SJSA1 (cell line): ENCODE results near the gene COL15A1. TPM values are rescaled to one million over a fixed set of nuclear protein-coding genes. Genes with fewer than 3 reads are reported as not detected.

Source experiments
- DNase-seq, 2 experiments: peaks; one replicate each; pipeline ENCODE4 v3.0.0-alpha.2; 2015 to 2020; ENCODE audit warnings: low spot score in 2 of 2, low read depth in 1 of 2
- H3K27ac ChIP-seq: fragments of 250-450 bp; sonication (Bioruptor Pico); 2 replicates; pipeline ENCODE4 v1.5.1; 2020; ENCODE audit warnings: mild to moderate bottlenecking, moderate library complexity
- H3K27me3 ChIP-seq: fragments of 250-450 bp; sonication (Bioruptor Pico); replicated peaks from 2 replicates; pipeline ENCODE4 v1.5.1; 2020; ENCODE audit warnings: mild to moderate bottlenecking, moderate library complexity
- H3K36me3 ChIP-seq: fragments of 250-450 bp; sonication (Bioruptor Pico); 2 replicates; pipeline ENCODE4 v1.5.1; 2020; ENCODE audit warnings: mild to moderate bottlenecking
- H3K4me1 ChIP-seq: fragments of 250-450 bp; sonication (Bioruptor Pico); replicated peaks from 2 replicates; pipeline ENCODE4 v1.6.1; 2021; ENCODE audit warnings: mild to moderate bottlenecking
- H3K4me3 ChIP-seq: fragments of 250-450 bp; sonication (Bioruptor Pico); 2 replicates; pipeline ENCODE4 v1.5.1; 2020; ENCODE audit warnings: mild to moderate bottlenecking
- H3K9me3 ChIP-seq: fragments of 250-450 bp; sonication (Bioruptor Pico); replicated peaks from 2 replicates; pipeline ENCODE4 v1.5.1; 2020; ENCODE audit warnings: mild to moderate bottlenecking
- total RNA-seq: library from RNA; depleted of rRNA; stranded (reverse); fragments of >200 nt; shearing (Covaris generic); gene quantifications from 2 replicates; pipeline ENCODE4 v1.2.3, GENCODE V29; 2014

Gene COL15A1
- total RNA-seq, 1 experiment from 2014 or later: 0.50 TPM

DNA sequence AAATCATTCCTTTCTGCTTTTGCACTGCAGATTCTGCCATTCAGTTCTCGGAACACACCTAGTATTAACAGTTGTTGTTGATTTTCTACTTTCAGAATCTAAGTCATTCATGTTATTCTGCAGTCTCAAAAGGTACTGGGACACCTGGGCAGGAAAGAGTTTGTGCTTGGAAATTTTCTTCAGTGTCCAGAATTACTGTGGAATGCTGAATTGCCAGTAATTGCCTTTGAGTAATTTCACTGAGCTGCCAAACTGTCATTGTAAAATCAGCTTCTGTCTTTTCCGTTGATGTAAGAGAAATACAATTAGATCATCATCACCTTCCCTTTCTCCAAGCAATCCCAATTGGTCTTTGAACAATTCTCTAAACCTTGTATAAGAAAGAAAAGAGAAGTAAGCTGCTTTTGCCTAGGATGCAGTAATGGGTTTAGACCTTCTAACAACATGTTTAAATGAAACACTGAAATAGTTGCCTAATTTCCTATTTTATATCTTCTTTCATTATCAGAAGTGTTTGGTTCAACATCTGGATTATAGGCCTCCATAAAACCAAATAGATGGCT is 85.5 kb downstream of the COL15A1 start:
- Histone ChIP-seq H3K4me3 (no peak overlapping the region), H3K36me3 (no peaks in the 10 kb centered on the region), H3K4me1 (peaks cover 14% of the 10 kb centered on the region), H3K27ac (no peak overlapping the region), H3K9me3 (no peaks in the 10 kb centered on the region), H3K27me3 (no peaks in the 10 kb centered on the region)
- no peak for DNase-seq

DNA sequence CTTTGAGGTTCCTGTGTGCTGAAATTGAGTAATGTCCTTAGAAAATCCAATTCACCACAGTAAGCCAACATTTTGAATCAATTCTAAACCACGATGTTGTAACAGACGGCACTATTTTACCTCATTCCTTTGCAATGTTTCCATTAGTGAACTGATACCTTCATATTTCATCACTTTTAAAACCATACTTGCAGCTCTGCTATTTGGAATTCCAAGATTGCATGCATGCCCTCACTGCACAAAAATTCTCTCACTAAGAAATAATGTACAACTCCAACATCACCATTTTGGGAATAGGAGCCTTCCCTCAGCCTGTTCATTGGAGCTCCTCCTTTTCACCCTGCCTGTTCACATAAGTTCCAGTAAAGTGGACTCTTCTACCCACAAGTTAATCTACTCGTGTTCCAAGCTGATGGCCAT is 86.4 kb downstream of the COL15A1 start:
- peak in 1 of 2 experiments; percentile 26 for DNase-seq
- no peaks in the 10 kb centered on the region for H3K9me3 ChIP-seq
- no peaks in the 10 kb centered on the region for H3K27me3 ChIP-seq
- 0 out of 2 replicates have a peak overlapping the region, but pooled peaks have one; percentile 10 for H3K27ac ChIP-seq
- no peaks in the 10 kb centered on the region for H3K36me3 ChIP-seq
- H3K4me1 ChIP-seq: peaks cover 10% of the 10 kb centered on the region
- H3K4me3 ChIP-seq: no peak overlapping the region

DNA sequence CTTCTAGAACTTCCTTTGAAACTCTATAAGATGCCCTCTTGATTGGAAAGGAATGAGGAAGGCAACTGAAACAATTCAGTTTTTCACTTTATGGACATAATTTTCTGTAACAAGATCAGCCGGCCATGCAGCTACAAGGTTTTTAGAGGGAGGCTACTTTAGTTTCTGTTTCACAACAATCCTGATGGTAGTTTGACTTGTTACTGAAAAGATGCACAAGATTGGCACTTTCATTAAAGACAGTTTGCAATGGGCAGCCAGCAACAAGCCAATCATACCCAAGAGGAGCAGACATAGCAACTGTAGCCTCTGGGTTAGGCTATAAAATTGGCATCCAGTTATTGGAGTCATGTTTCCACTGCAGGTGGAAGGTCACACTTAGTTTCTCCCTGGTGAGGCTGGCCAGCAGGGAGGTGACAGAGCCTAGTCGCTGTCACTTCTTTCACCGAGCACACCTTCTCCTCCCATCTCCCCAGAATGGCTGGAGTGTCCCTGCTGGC is 87.0 kb downstream of the COL15A1 start:
- H3K4me1 ChIP-seq: peaks cover 9% of the 10 kb centered on the region
- no peaks in the 10 kb centered on the region for H3K36me3 ChIP-seq
- DNase-seq: no peak
- H3K27ac ChIP-seq: 0 out of 2 replicates have a peak overlapping the region, but pooled peaks have one; percentile 10
- H3K4me3 ChIP-seq: no peak overlapping the region
- H3K27me3 ChIP-seq: no peaks in the 10 kb centered on the region
- no peaks in the 10 kb centered on the region for H3K9me3 ChIP-seq

GRCh38 chr9:99031319-99031718 is 87.6 kb downstream of the COL15A1 start:
- no peak overlapping the region for H3K27ac ChIP-seq
- H3K4me3 ChIP-seq: no peak overlapping the region
- no peak for DNase-seq
- no peaks in the 10 kb centered on the region for H3K9me3 ChIP-seq
- H3K36me3 ChIP-seq: no peaks in the 10 kb centered on the region
- H3K4me1 ChIP-seq: peaks cover 9% of the 10 kb centered on the region
- no peaks in the 10 kb centered on the region for H3K27me3 ChIP-seq

DNA sequence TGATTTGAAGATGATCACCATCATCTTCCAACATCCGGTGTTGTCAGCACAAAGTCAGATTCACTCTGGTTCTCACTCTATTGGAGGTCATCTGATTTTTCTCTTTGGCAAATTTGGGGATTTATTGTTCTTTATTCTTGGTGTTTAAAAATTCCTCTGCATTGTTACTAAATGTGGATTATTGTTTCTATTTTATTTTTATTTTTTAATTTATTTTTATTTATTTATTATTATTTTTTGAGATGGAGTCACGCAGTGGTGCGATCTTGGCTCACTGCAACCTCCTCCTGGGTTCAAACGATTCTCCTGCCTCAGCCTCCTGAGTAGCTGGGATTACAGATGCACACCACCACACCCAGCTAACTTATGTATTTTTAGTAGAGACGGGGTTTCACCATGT is 88.3 kb downstream of the COL15A1 start:
- DNase-seq: no peak
- no peak overlapping the region for H3K4me3 ChIP-seq
- no peaks in the 10 kb centered on the region for H3K36me3 ChIP-seq
- H3K4me1 ChIP-seq: peaks cover 9% of the 10 kb centered on the region
- no peaks in the 10 kb centered on the region for H3K27me3 ChIP-seq
- no peak overlapping the region for H3K27ac ChIP-seq
- no peaks in the 10 kb centered on the region for H3K9me3 ChIP-seq

GRCh38 chr9:99034149-99034548 is 90.4 kb downstream of the COL15A1 start:
- Histone ChIP-seq H3K36me3 (no peaks in the 10 kb centered on the region), H3K27ac (no peak overlapping the region), H3K4me1 (peaks cover 13% of the 10 kb centered on the region), H3K4me3 (no peak overlapping the region), H3K9me3 (no peaks in the 10 kb centered on the region), H3K27me3 (no peaks in the 10 kb centered on the region)
- no peak for DNase-seq

GRCh38 chr9:99035313-99035712 is 91.6 kb downstream of the COL15A1 start:
- no peak overlapping the region for H3K4me3 ChIP-seq
- H3K4me1 ChIP-seq: peaks cover 18% of the 10 kb centered on the region
- no peak for DNase-seq
- H3K27me3 ChIP-seq: no peaks in the 10 kb centered on the region
- H3K36me3 ChIP-seq: no peaks in the 10 kb centered on the region
- H3K9me3 ChIP-seq: no peaks in the 10 kb centered on the region
- no peak overlapping the region for H3K27ac ChIP-seq

GRCh38 chr9:99037769-99038483 is 94.2 kb downstream of the COL15A1 start:
- Histone ChIP-seq H3K9me3 (no peaks in the 10 kb centered on the region), H3K4me1 (peaks cover 31% of the 10 kb centered on the region), H3K36me3 (no peaks in the 10 kb centered on the region), H3K27me3 (no peaks in the 10 kb centered on the region), H3K4me3 (no peak overlapping the region), H3K27ac (no peak overlapping the region)
- DNase-seq: no peak

GRCh38 chr9:99038484-99038820 is 94.7 kb downstream of the COL15A1 start:
- H3K9me3 ChIP-seq: no peaks in the 10 kb centered on the region; the same call in 1 of the 2 replicates
- no peak for DNase-seq
- H3K27me3 ChIP-seq: no peaks in the 10 kb centered on the region
- no peak overlapping the region for H3K4me3 ChIP-seq
- H3K27ac ChIP-seq: no peak overlapping the region
- no peaks in the 10 kb centered on the region for H3K36me3 ChIP-seq
- H3K4me1 ChIP-seq: peaks cover 31% of the 10 kb centered on the region

- Histone ChIP-seq H3K9me3 (peaks cover 2% of the 10 kb centered on the region), H3K4me1 (peaks cover 31% of the 10 kb centered on the region), H3K4me3 (no peak overlapping the region), H3K27me3 (no peaks in the 10 kb centered on the region), H3K27ac (peak overlapping the region; percentile 49), H3K36me3 (no peaks in the 10 kb centered on the region)
- DNase-seq: peak in 1 of 2 experiments; percentile 61
Observed at GRCh38 chr9:99039505-99040182, 95.9 kb downstream of the COL15A1 start.

DNA sequence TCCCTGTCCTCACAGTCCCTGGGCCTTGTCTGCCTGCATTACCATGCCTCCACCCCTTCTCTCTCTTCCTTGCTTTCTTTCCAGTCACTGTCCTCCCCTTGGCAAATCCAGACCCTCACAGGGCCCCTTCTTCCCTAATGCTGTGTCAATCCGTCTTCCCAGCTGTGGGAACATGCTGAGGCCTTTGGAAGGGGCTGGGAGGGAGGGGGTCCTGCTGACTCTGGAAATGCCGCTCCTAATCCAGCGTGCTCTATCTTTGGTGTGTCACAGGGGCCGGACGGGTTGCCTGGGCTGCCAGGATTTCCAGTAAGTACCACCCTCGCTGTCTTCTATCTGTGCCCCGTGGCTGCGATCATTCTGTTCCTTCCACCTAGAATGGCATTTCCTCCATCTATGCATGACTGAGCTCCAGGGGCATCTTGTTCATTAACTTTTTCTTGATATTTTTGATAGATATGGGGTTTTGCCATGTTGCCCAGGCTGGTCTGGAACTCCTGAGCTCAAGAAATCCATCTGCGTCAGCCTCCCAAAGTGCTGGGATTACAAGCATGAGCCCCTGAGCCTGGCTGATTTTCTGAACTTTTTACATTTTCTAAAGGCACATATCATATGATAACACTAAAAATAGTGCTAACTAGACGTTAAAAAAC is 96.7 kb downstream of the COL15A1 start:
- Histone ChIP-seq H3K27ac (peak overlapping the region; percentile 49), H3K9me3 (peaks cover 6% of the 10 kb centered on the region), H3K4me1 (peaks cover 31% of the 10 kb centered on the region), H3K27me3 (no peaks in the 10 kb centered on the region), H3K36me3 (no peaks in the 10 kb centered on the region), H3K4me3 (no peak overlapping the region)
- no peak for DNase-seq

DNA sequence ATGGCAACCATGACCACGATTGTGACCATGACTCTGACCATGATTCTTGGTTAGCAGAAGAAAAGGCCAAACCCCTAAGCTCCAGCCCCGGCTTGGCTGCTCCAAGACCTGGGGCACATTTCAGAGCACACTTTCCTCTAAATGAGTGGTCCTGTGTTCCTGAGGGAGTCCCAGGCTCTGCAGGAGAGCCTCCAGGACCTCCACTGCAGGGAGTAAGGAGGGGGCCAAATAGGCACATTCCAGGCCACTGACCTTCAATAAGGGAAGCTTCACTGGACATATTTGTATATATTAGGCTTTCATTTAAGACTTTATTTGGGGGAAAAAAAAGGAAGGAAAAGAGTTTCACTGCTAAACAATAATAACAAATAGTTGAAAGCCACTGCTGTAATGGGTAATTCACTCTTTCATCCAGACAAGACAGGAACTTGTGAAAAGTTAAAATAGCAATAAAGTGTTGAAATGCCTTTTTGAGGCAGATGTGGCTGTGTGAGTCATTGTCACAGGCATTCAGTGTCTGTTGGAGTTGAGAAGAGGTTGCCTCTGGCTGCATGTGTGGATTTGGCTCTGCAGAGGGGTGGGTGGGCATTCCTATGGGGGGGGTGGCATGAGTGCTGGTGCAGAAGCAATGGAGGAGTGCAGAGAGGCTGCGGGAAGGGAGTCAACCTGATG is 97.3 kb downstream of the COL15A1 start:
- Histone ChIP-seq H3K9me3 (peaks cover 6% of the 10 kb centered on the region), H3K4me3 (no peak overlapping the region), H3K27me3 (no peaks in the 10 kb centered on the region), H3K4me1 (peaks cover 31% of the 10 kb centered on the region), H3K36me3 (no peaks in the 10 kb centered on the region), H3K27ac (peak overlapping the region; percentile 49)
- DNase-seq: peak; percentile 85 to 88

GRCh38 chr9:99041618-99042017 is 97.9 kb downstream of the COL15A1 start:
- DNase-seq: no peak
- Histone ChIP-seq H3K4me1 (peaks cover 31% of the 10 kb centered on the region), H3K27ac (no peak overlapping the region), H3K36me3 (no peaks in the 10 kb centered on the region), H3K4me3 (no peak overlapping the region), H3K9me3 (peaks cover 6% of the 10 kb centered on the region), H3K27me3 (no peaks in the 10 kb centered on the region)
